ACC112 (cell line): ENCODE measurements around the gene UVRAG.

ENCODE experiments used
- H2AFZ ChIP-seq: fragments of 200-600 bp; sonication (generic); one replicate; pipeline ENCODE4 v1.6.0; 2017; ENCODE audit warnings: antibody characterized with exemption, low read length; ENCODE audit not compliant: unreplicated experiment
- H3K27ac ChIP-seq: fragments of 200-600 bp; sonication (generic); 2 replicates; pipeline ENCODE4 v1.5.1; 2014; ENCODE audit warnings: low read depth, mild to moderate bottlenecking, antibody characterized with exemption, low read length, moderate library complexity
- H3K27me3 ChIP-seq: fragments of 200-600 bp; sonication (generic); 2 replicates; pipeline ENCODE4 v1.6.1; 2014; ENCODE audit warnings: mild to moderate bottlenecking, antibody characterized with exemption, low read length, moderate library complexity, mixed read lengths; ENCODE audit not compliant: insufficient read depth
- H3K36me3 ChIP-seq: fragments of 200-600 bp; sonication (generic); 2 replicates; pipeline ENCODE4 v1.6.1; 2016; ENCODE audit warnings: mild to moderate bottlenecking, antibody characterized with exemption, low read length, moderate library complexity, mixed read lengths; ENCODE audit not compliant: insufficient read depth
- H3K4me1 ChIP-seq: fragments of 200-600 bp; sonication (generic); one replicate; pipeline ENCODE4 v1.6.1; 2016; ENCODE audit warnings: low read length, mixed read lengths; ENCODE audit not compliant: insufficient read depth, unreplicated experiment, control insufficient read depth
- H3K4me3 ChIP-seq: fragments of 200-600 bp; sonication (generic); 2 replicates; pipeline ENCODE4 v1.5.1; 2014; ENCODE audit warnings: mild to moderate bottlenecking, low read depth, low read length
- H3K79me2 ChIP-seq: fragments of 200-600 bp; sonication (generic); one replicate; pipeline ENCODE4 v1.6.0; 2016; ENCODE audit warnings: low read length; ENCODE audit not compliant: control insufficient read depth, unreplicated experiment, insufficient read depth

The UVRAG gene

DNA sequence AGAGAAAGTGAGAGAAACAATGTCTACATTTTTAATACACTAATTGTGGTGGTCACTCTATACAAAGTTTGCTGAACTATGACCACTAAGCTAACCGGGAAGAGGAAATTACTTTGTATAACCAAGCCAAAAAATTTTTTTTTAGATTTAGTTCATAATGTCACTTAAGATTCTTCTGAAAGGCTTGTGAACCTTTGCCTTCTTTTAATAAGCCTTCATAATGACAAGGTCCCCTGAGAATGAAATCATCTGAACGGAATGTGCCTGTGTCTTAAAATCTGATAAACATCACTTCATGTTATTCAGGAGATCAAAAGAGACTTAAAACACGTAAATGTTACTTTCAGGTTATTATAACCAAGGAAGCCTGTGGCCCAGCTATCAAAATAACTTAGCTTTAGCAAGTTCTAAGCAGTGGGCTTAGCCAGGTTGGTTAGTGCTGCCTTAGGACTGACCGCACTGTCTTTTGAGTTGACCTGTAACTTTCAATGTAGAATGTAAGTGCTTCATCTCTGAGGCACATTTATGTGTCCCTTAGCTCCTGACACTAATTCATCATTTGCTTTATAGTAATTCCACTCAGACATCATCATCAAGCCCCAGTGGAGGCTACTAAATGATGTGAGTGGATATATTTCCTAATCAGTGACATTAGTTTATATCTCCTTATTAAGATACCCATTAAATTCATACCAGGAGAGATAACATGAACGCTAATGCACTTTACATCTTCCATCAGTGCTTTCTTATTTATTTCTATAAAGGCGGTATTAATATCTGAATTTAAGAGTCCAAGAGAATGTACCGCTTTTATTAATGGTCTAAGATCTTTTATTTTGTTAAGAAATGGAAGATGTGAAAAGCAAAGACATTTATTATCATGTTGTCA is 268.8 kb downstream of the UVRAG start:
- Histone ChIP-seq H3K27me3 (no peaks in the 10 kb centered on the region), H3K36me3 (no peaks in the 10 kb centered on the region; the same call in none of the 2 replicates), H3K4me1 (peaks cover 47% of the 10 kb centered on the region), H2AFZ (no peak overlapping the region), H3K27ac (peak overlapping the region; percentile 85), H3K4me3 (peak overlapping the region; percentile 22; the same call in 1 of the 2 replicates), H3K79me2 (no peaks in the 10 kb centered on the region)

DNA sequence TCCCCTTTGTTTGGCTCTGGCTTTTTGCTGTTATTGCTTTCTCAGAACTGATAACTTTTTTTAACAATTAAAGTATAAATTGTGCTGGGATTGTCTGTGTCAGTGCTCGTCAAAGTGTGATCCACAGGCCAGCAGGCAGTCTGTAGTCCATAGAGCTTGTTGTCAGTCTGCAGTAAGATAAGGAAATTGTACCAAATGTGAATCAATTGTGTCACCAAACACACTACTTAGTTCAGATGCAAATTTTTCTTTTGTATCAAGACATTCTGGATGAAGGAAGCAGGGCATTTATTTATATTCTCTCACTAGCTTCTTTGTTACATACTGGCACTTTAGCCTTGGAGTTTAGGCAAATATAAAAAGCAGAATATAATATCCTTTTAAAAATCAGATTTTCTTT is 270.3 kb downstream of the UVRAG start:
- Histone ChIP-seq H3K27me3 (no peaks in the 10 kb centered on the region), H3K4me3 (no peak overlapping the region), H3K27ac (peak overlapping the region; percentile 23; the same call in 1 of the 2 replicates), H3K79me2 (no peaks in the 10 kb centered on the region), H2AFZ (no peak overlapping the region), H3K4me1 (peaks cover 47% of the 10 kb centered on the region), H3K36me3 (no peaks in the 10 kb centered on the region; the same call in none of the 2 replicates)

DNA sequence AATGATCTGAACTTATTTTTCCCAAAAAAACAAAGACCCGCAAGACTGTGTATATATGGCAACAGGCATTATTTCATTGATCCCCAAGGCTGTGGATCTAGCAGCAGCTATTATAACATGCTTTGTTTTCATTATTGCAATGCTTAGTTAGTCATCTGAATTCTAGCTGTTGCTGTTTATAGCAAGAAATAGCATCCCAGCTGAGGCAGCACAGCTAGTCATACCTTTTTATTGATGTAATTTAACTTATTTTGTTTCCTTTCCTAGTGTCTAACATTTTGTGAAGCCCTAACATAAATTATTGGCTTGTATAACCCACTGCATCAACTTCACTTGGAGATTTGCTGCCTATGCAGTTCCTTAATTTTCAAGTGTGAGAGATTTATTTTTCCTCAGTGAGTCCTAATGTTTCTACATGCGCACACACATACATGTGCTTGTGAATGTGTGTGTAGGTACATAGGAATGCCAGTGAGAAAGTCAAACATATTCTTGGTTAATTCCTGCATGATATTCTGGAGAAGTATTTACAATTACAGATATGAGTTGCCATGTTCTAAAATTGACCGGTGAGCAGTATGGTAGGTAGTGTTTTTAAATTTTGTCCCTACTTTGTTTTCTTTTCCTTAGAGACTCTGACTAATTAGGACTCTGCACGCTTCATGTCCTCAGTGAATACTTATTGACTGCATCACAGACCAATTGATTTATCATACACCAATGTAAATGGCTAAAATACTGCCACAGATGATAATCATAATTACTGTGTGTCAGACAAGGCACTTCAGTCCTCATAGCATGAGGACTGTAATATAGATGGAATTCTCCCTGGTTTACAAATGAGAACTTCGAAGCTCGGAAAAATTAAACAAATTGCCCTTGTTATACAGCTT is 272.0 kb downstream of the UVRAG start:
- Histone ChIP-seq H3K4me1 (peaks cover 47% of the 10 kb centered on the region), H3K36me3 (peaks cover 10% of the 10 kb centered on the region), H3K27me3 (no peaks in the 10 kb centered on the region), H2AFZ (no peak overlapping the region), H3K27ac (peak overlapping the region; percentile 79), H3K4me3 (0 out of 2 replicates have a peak overlapping the region, but pooled peaks have one; percentile 4), H3K79me2 (no peaks in the 10 kb centered on the region)

DNA sequence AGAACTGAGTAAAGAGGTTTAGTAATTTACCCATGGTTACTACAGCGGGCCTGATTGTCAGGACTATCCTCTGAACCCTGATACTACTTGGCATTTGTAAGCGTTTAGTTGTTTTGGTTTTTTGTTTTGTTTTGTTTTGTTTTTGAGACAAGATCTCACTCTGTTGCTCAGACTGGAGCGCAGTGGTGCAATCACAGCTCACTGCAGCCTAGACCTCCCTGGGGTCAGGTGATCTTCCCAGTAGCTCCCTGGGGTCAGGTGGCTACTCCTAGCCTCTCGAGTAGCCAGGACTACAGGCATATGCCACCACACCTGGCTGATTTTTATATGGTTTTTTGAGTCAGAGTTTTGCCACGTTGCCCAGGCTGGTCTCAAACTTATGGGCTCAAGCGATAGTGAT is 272.7 kb downstream of the UVRAG start:
- Histone ChIP-seq H3K27ac (peak overlapping the region; percentile 79), H3K36me3 (peaks cover 10% of the 10 kb centered on the region), H3K4me1 (peaks cover 45% of the 10 kb centered on the region), H3K4me3 (no peak overlapping the region), H3K79me2 (no peaks in the 10 kb centered on the region), H3K27me3 (no peaks in the 10 kb centered on the region), H2AFZ (no peak overlapping the region)

DNA sequence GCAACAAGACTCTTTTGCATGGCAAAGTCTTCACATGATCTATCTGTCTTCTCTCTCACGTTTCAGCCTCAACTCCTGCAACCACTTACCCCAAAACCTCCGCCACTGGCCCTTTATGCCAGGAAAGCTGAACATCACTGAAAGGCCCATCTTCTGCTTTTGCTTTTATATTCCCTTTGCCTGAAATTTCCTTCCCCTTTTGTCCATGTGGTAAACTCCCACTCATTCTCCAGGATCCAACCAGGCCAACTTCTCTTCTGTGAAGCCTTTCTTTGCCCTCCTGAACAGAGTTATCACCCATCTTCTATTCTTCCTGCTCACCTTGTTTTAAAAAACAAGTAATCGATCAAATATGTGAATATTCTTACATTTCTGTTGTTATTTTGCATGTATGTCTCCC is 273.5 kb downstream of the UVRAG start:
- Histone ChIP-seq H2AFZ (no peak overlapping the region), H3K27ac (no peak overlapping the region), H3K27me3 (no peaks in the 10 kb centered on the region), H3K4me1 (peaks cover 37% of the 10 kb centered on the region), H3K79me2 (no peaks in the 10 kb centered on the region), H3K36me3 (peaks cover 10% of the 10 kb centered on the region), H3K4me3 (no peak overlapping the region)

DNA sequence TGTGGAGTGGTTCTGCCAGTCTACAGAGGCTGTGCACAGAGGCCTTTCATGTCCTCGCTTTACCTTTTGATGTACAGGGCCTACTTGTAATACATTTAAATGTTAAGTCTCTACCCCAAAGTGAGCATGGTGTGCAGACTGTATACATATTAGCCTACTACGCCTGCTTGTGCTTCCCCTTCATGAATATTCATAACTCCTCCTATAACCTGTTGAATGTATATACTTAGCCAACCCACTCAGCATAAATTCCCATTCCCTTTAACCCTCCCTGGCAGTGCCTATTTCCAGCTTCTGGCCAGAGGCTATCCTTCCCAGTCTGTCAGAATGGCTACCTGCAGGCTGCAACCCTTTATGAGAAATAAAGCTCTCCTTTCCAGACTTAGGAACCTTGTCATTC is 275.2 kb downstream of the UVRAG start:
- H3K4me3 ChIP-seq: no peak overlapping the region
- no peak overlapping the region for H3K27ac ChIP-seq
- H3K27me3 ChIP-seq: no peaks in the 10 kb centered on the region
- H2AFZ ChIP-seq: no peak overlapping the region
- H3K36me3 ChIP-seq: peaks cover 10% of the 10 kb centered on the region
- no peaks in the 10 kb centered on the region for H3K79me2 ChIP-seq
- H3K4me1 ChIP-seq: peaks cover 27% of the 10 kb centered on the region

DNA sequence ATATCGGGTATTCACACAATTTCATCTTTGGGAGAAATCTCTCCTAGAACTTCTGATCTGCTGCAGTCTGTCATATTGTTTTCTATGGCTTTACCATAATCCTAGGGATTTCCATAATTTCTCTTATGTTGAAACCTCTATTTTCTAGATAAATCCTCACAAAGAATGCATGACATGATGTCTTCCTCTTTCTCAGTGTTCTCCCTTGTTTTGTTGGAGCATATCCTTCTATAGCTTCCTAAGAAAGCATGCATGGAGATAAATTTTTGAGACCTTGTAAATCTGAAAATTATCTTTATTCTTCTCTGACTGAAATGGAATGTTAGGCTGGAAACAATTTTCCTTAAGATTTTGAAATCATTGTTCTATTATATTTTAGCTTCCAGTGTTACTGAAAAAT is 275.8 kb downstream of the UVRAG start:
- H3K27me3 ChIP-seq: no peaks in the 10 kb centered on the region
- H3K4me3 ChIP-seq: no peak overlapping the region
- peaks cover 10% of the 10 kb centered on the region for H3K36me3 ChIP-seq
- no peak overlapping the region for H2AFZ ChIP-seq
- no peak overlapping the region for H3K27ac ChIP-seq
- H3K4me1 ChIP-seq: peaks cover 20% of the 10 kb centered on the region
- no peaks in the 10 kb centered on the region for H3K79me2 ChIP-seq

DNA sequence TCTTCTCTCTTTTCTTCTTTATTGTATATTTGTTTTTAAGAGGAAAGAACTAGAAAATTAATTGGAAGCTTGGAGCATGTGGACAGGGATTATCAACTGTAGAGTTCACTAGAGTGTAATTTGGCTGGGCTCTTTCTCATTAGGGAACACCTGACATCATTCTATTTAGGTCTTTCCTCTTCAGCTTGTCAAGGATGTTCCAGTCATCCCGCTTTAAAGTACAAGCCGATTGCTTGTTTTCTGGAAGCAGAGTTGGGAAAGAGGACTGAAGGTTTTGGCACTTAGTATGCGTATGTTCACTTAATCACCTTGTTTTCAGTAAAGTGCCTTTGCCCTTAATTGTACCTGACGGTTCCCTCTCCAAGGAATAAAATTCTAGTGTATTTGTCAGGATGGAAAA is 279.7 kb downstream of the UVRAG start:
- no peak overlapping the region for H3K27ac ChIP-seq
- H2AFZ ChIP-seq: no peak overlapping the region
- H3K4me1 ChIP-seq: no peaks in the 10 kb centered on the region
- no peak overlapping the region for H3K4me3 ChIP-seq
- peaks cover 10% of the 10 kb centered on the region for H3K36me3 ChIP-seq
- no peaks in the 10 kb centered on the region for H3K79me2 ChIP-seq
- H3K27me3 ChIP-seq: no peaks in the 10 kb centered on the region

DNA sequence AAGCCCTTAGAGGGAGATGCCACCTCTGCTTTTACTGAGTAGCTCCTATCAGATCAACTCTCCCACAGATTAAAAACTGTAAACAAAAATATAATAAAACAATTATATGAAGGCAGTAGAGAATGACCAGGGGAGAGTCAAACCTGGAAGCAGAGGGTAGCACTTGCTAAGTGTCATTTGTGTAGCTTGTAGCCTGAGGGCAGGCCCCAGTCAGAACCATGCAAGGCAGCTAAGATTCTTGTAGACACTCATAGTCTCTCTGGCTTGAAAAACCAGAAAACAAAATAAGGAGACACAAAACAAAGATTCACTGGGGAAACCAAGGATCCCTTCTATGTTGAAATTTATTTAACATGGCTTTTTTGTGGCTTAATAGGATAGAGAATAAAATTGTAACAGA is 280.9 kb downstream of the UVRAG start:
- Histone ChIP-seq H3K27me3 (no peaks in the 10 kb centered on the region), H3K79me2 (no peaks in the 10 kb centered on the region), H3K27ac (no peak overlapping the region), H3K4me3 (no peak overlapping the region), H3K4me1 (no peaks in the 10 kb centered on the region), H2AFZ (no peak overlapping the region), H3K36me3 (peaks cover 6% of the 10 kb centered on the region)

DNA sequence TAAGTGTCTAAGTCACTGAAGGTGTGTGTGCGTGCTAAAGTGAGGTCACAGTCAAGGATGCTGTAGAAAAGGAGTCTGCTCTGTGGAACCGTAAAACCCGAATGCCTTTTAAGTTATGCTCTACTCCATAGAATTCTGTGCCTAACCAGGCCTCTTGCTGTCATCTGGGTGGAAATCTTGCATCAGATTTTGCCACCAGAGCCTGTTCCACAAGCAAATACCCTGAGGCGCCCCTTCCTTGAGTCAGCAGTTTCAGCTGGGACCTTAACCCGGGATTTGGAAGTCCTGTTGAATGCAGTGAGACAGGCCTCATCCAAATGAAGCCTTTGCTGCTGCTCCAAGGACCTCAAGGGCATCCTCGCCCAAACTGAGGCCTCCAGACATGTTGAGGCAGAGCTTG is 281.5 kb downstream of the UVRAG start:
- no peaks in the 10 kb centered on the region for H3K4me1 ChIP-seq
- no peak overlapping the region for H3K27ac ChIP-seq
- no peaks in the 10 kb centered on the region for H3K36me3 ChIP-seq
- H3K79me2 ChIP-seq: no peaks in the 10 kb centered on the region
- H3K27me3 ChIP-seq: no peaks in the 10 kb centered on the region
- no peak overlapping the region for H3K4me3 ChIP-seq
- no peak overlapping the region for H2AFZ ChIP-seq
